ENCODE results near the gene ACSM5.
A peak's percentile ranks its signal among the peaks of the same experiment; 100 is the strongest.
"Not testable (repeated sequence)": the region's sequence is repeated elsewhere in the genome, so short reads cannot be mapped to it uniquely, and the experiment has no call there.

ACSM5 gene

GRCh38 chr16:20419093-20419492 lies 9.8 kb downstream of the ACSM5 start:
- WGBS (ENCODE audit: extremely low coverage, insufficient coverage, low lambda C conversion rate), result no CpG with 5 or more reads among the region's 8 CpGs
- not testable (repeated sequence) for H4K8ac ChIP-seq (ENCODE audit: low read depth, low read length)

DNA sequence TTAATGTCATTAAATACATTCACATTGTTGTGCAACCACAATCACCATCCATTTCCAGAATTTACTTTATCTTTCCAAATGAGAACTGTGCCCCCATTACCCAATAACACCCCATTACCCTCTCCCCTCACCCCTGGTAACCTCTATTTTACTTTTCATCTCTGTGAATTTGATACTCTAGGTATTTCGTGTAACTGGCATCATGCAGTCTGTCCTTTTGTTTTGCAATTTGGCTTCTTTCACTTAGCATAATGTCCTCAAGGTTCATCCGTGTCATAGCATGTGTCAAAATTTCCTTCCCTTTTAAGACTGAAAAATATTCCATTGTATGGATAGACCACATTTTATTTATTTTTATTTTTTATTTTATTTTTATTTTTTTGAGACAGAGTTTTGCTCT lies 12.4 kb downstream of the ACSM5 start:
- not testable (repeated sequence) for H3K79me1 ChIP-seq (ENCODE audit: low read length); H3K4me1 ChIP-seq (ENCODE audit: control insufficient read depth, low read depth, low read length); H3K4me3 ChIP-seq (ENCODE audit: low read length); H3K27me3 ChIP-seq (ENCODE audit: insufficient read depth, low read length, poor library complexity); H2BK15ac ChIP-seq (replicated peaks; ENCODE audit: low read depth); H3K36me3 ChIP-seq (ENCODE audit: control insufficient read depth, insufficient read depth, low read length); DNase-seq; H3K9ac ChIP-seq (ENCODE audit: low read length); H4K5ac ChIP-seq (ENCODE audit: low read length); H3K18ac ChIP-seq (ENCODE audit: low read length); H3K23ac ChIP-seq (ENCODE audit: low read length); H3K56ac ChIP-seq (ENCODE audit: low read length); H2AK5ac ChIP-seq (ENCODE audit: low read length); H2BK5ac ChIP-seq (ENCODE audit: low read length); H3K79me2 ChIP-seq (ENCODE audit: control insufficient read depth, insufficient read depth, low read length); H4K8ac ChIP-seq (ENCODE audit: low read depth, low read length); H2BK120ac ChIP-seq (ENCODE audit: low read depth, low read length); H3K27ac ChIP-seq (ENCODE audit: low read depth, low read length); H3K4me2 ChIP-seq (ENCODE audit: low read length); H3K4ac ChIP-seq (ENCODE audit: low read depth, low read length)
- WGBS (ENCODE audit: extremely low coverage, insufficient coverage, low lambda C conversion rate), result no CpG with 5 or more reads among the region's 2 CpGs

More at GRCh38 chr16:20419093-20419492, 9.8 kb downstream of the ACSM5 start:
- H2BK15ac ChIP-seq (replicated peaks; ENCODE audit: low read depth); H3K23ac ChIP-seq (ENCODE audit: low read length); H3K4me2 ChIP-seq (ENCODE audit: low read length); H4K5ac ChIP-seq (ENCODE audit: low read length); H3K9ac ChIP-seq (ENCODE audit: low read length); H3K18ac ChIP-seq (ENCODE audit: low read length); H2AK5ac ChIP-seq (ENCODE audit: low read length); H3K4ac ChIP-seq (ENCODE audit: low read depth, low read length); H3K4me1 ChIP-seq (ENCODE audit: control insufficient read depth, low read depth, low read length); H3K27me3 ChIP-seq (ENCODE audit: insufficient read depth, low read length, poor library complexity); DNase-seq; H3K79me2 ChIP-seq (ENCODE audit: control insufficient read depth, insufficient read depth, low read length); H3K27ac ChIP-seq (ENCODE audit: low read depth, low read length); H3K4me3 ChIP-seq (ENCODE audit: low read length); H3K36me3 ChIP-seq (ENCODE audit: control insufficient read depth, insufficient read depth, low read length); H3K79me1 ChIP-seq (ENCODE audit: low read length); H2BK5ac ChIP-seq (ENCODE audit: low read length); H3K56ac ChIP-seq (ENCODE audit: low read length); H2BK120ac ChIP-seq (ENCODE audit: low read depth, low read length): not testable (repeated sequence)

DNA sequence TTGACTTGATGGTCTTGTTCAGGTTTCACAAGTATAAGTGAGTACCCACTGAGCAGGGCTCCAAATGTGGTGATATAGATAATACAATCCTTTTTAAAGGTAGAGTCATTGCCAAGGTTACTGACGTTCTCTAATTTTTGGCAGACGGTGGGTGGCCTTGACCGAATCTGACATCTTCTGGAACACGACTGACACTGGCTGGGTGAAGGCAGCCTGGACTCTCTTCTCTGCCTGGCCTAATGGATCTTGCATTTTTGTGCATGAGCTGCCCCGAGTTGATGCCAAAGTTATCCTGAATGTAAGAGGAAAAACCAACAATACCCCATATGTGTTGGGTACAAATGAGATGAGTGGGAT lies 14.4 kb downstream of the ACSM5 start:
- not testable (repeated sequence) for H3K79me1 ChIP-seq (ENCODE audit: low read length); H3K9ac ChIP-seq (ENCODE audit: low read length); H4K5ac ChIP-seq (ENCODE audit: low read length); H4K8ac ChIP-seq (ENCODE audit: low read depth, low read length); H3K36me3 ChIP-seq (ENCODE audit: control insufficient read depth, insufficient read depth, low read length); H2AK5ac ChIP-seq (ENCODE audit: low read length); H3K18ac ChIP-seq (ENCODE audit: low read length); DNase-seq; H3K27ac ChIP-seq (ENCODE audit: low read depth, low read length); H3K4me1 ChIP-seq (ENCODE audit: control insufficient read depth, low read depth, low read length); H3K4me3 ChIP-seq (ENCODE audit: low read length); H3K27me3 ChIP-seq (ENCODE audit: insufficient read depth, low read length, poor library complexity); H3K23ac ChIP-seq (ENCODE audit: low read length); H3K4ac ChIP-seq (ENCODE audit: low read depth, low read length); H2BK5ac ChIP-seq (ENCODE audit: low read length); H2BK120ac ChIP-seq (ENCODE audit: low read depth, low read length); H3K79me2 ChIP-seq (ENCODE audit: control insufficient read depth, insufficient read depth, low read length); H3K56ac ChIP-seq (ENCODE audit: low read length); H3K4me2 ChIP-seq (ENCODE audit: low read length); H2BK15ac ChIP-seq (replicated peaks; ENCODE audit: low read depth)
- no CpG with 5 or more reads among the region's 5 CpGs for WGBS (ENCODE audit: extremely low coverage, insufficient coverage, low lambda C conversion rate)

DNA sequence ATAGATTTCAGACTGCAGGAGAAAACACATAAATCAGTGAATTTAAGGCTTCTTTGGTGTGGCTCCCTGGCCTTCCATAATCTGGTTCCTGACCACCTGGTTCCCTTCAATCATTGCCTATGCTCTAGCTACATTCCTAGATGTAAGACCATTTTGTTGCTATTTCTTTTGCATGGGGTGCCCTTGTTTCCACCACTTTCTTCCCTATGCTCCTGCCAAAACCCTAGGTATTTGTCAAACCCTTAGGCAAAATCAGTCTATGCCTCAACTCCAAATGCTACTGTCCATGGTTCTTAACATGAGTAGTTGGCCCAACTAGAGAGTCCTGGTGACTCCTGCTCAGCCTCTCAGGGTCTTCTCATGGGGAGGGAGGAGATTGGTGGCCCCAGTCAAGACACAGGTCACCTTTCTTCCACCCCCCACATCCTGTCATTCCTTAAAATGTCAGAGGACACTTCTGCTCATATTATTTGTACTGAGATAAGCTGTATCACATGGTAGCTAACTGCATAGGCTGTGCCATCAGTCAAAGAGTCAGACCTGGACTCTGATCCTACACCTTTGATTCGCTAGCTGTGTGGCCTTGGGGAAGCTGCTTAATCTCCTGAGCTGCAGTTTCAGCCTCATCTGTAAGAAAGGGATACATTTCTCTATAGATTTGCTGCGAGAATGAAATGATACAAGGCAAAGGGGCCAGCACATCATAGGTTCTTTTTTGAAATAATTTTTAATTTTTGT lies 15.0 kb downstream of the ACSM5 start:
- H3K4me1 ChIP-seq (ENCODE audit: control insufficient read depth, low read depth, low read length), result no peaks in the 10 kb centered on the region
- H3K79me2 ChIP-seq (ENCODE audit: control insufficient read depth, insufficient read depth, low read length), result no peaks in the 10 kb centered on the region
- no CpG with 5 or more reads among the region's 2 CpGs for WGBS (ENCODE audit: extremely low coverage, insufficient coverage, low lambda C conversion rate)

DNA sequence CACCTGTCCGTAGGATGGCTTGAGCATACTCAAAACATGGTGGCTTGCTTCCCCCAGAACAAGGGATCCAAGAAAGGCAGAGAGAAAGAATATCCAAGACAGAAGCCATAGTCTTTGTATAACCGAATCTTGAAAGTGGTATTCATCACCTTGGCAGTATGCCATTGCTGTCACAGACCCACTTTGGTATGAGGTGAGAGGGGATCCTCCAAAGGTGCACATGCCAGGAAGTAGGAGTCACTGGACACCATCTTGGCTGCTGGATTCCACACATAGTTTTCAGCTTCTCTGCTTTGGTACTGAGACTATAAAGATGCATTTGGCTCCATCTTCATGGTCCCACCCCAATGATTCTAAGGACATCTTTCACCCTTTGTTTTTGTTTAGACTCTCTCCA lies 18.1 kb downstream of the ACSM5 start:
- not testable (repeated sequence) for H2BK15ac ChIP-seq (replicated peaks; ENCODE audit: low read depth); H3K4me1 ChIP-seq (ENCODE audit: control insufficient read depth, low read depth, low read length); H4K5ac ChIP-seq (ENCODE audit: low read length); H3K4ac ChIP-seq (ENCODE audit: low read depth, low read length); H2BK5ac ChIP-seq (ENCODE audit: low read length); H2AK5ac ChIP-seq (ENCODE audit: low read length); H3K79me1 ChIP-seq (ENCODE audit: low read length); H3K36me3 ChIP-seq (ENCODE audit: control insufficient read depth, insufficient read depth, low read length); H3K4me2 ChIP-seq (ENCODE audit: low read length); H4K8ac ChIP-seq (ENCODE audit: low read depth, low read length); H3K27me3 ChIP-seq (ENCODE audit: insufficient read depth, low read length, poor library complexity); H2BK120ac ChIP-seq (ENCODE audit: low read depth, low read length); H3K18ac ChIP-seq (ENCODE audit: low read length); H3K23ac ChIP-seq (ENCODE audit: low read length); H3K56ac ChIP-seq (ENCODE audit: low read length); H3K9ac ChIP-seq (ENCODE audit: low read length); H3K4me3 ChIP-seq (ENCODE audit: low read length); H3K27ac ChIP-seq (ENCODE audit: low read depth, low read length); H3K79me2 ChIP-seq (ENCODE audit: control insufficient read depth, insufficient read depth, low read length)
- DNase-seq, result peak; percentile 4
- no CpG with 5 or more reads among the region's 2 CpGs for WGBS (ENCODE audit: extremely low coverage, insufficient coverage, low lambda C conversion rate)

More for the DNA sequence above, 15.0 kb downstream of the ACSM5 start:
- Histone ChIP-seq H3K4me3 (ENCODE audit: low read length) (no peak overlapping the region), H2AK5ac (ENCODE audit: low read length) (no peak overlapping the region), H2BK120ac (ENCODE audit: low read depth, low read length) (no peak overlapping the region), H3K9ac (ENCODE audit: low read length) (no peak overlapping the region), H3K4me2 (ENCODE audit: low read length) (no peak overlapping the region), H3K79me1 (ENCODE audit: low read length) (no peaks in the 10 kb centered on the region), H3K27ac (ENCODE audit: low read depth, low read length) (no peak overlapping the region), H3K4ac (ENCODE audit: low read depth, low read length) (no peak overlapping the region), H3K27me3 (ENCODE audit: insufficient read depth, low read length, poor library complexity) (no peaks in the 10 kb centered on the region), H2BK5ac (ENCODE audit: low read length) (no peak overlapping the region), H4K8ac (ENCODE audit: low read depth, low read length) (no peak overlapping the region), H3K36me3 (ENCODE audit: control insufficient read depth, insufficient read depth, low read length) (no peaks in the 10 kb centered on the region), H3K56ac (ENCODE audit: low read length) (no peak overlapping the region), H4K5ac (ENCODE audit: low read length) (no peak overlapping the region), H3K23ac (ENCODE audit: low read length) (no peak overlapping the region), H2BK15ac (replicated peaks; ENCODE audit: low read depth) (no peak overlapping the region), H3K18ac (ENCODE audit: low read length) (no peak overlapping the region)
- no peak for DNase-seq

DNA sequence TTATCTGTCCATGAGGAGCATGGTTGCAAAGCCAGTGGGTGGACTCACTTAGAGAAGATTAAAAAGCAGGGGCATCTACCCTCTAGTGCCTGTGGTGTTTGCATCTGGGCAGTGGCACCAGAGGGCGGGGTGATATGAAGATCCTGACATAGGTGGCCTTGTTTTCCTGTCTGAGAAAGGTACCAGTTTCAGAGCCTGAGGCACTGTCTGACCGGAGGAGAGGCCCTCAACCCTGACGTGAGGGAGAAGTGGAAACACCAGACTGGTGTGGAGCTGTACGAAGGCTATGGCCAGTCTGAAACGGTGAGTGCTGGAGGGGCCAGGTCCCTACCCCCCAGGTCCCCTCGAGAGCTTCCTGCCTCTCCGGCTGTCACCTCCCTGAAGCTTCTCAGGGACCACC lies 20.2 kb downstream of the ACSM5 start:
- not testable (repeated sequence) for H3K27me3 ChIP-seq (ENCODE audit: insufficient read depth, low read length, poor library complexity); H3K4me3 ChIP-seq (ENCODE audit: low read length); H3K27ac ChIP-seq (ENCODE audit: low read depth, low read length); H4K5ac ChIP-seq (ENCODE audit: low read length); H2BK5ac ChIP-seq (ENCODE audit: low read length); H3K56ac ChIP-seq (ENCODE audit: low read length); H3K18ac ChIP-seq (ENCODE audit: low read length); H2BK120ac ChIP-seq (ENCODE audit: low read depth, low read length); H3K4ac ChIP-seq (ENCODE audit: low read depth, low read length); H3K9ac ChIP-seq (ENCODE audit: low read length); H3K79me2 ChIP-seq (ENCODE audit: control insufficient read depth, insufficient read depth, low read length); H3K4me2 ChIP-seq (ENCODE audit: low read length); H3K79me1 ChIP-seq (ENCODE audit: low read length); DNase-seq; H3K4me1 ChIP-seq (ENCODE audit: control insufficient read depth, low read depth, low read length); H3K23ac ChIP-seq (ENCODE audit: low read length); H4K8ac ChIP-seq (ENCODE audit: low read depth, low read length); H2AK5ac ChIP-seq (ENCODE audit: low read length); H3K36me3 ChIP-seq (ENCODE audit: control insufficient read depth, insufficient read depth, low read length); H2BK15ac ChIP-seq (replicated peaks; ENCODE audit: low read depth)
- no CpG with 5 or more reads among the region's 7 CpGs for WGBS (ENCODE audit: extremely low coverage, insufficient coverage, low lambda C conversion rate)

Data from mesendoderm (in vitro differentiated cells).